Myocyte (in vitro differentiated cells): ENCODE data around the gene ARHGAP28. TPM values are rescaled to one million over a fixed set of nuclear protein-coding genes. Genes with fewer than 3 reads are reported as not detected.

Experiments
- DNase-seq: peaks from one replicate; pipeline ENCODE4 v3.0.0-alpha.2; 2012; ENCODE audit warnings: low read depth
- total RNA-seq: library from RNA; depleted of rRNA; stranded (reverse); fragments of >200 nt; gene quantifications from 2 replicates; pipeline ENCODE4 v1.2.3, GENCODE V29; 2014

The ARHGAP28 gene
- total RNA-seq, 1 donor from 2014 or later: 14.7 TPM

GRCh38 chr18:6732952-6733351 lies 3.4 kb downstream of the ARHGAP28 start:
- DNase-seq: no peak

GRCh38 chr18:6733758-6734157 lies 4.2 kb downstream of the ARHGAP28 start:
- no peak for DNase-seq

- no peak for DNase-seq
Observed at GRCh38 chr18:6734726-6735430, 5.4 kb downstream of the ARHGAP28 start.

- no peak for DNase-seq
Observed at GRCh38 chr18:6737833-6738232, 8.3 kb downstream of the ARHGAP28 start.

- no peak for DNase-seq
Observed at GRCh38 chr18:6738622-6739021, 9.1 kb downstream of the ARHGAP28 start.

- DNase-seq: peak; percentile 93
Observed at GRCh38 chr18:6741232-6741663, 11.7 kb downstream of the ARHGAP28 start.

- DNase-seq: no peak
Observed at GRCh38 chr18:6741786-6742185, 12.3 kb downstream of the ARHGAP28 start.

GRCh38 chr18:6743999-6744398 lies 14.5 kb downstream of the ARHGAP28 start:
- DNase-seq: no peak

- DNase-seq: peak; percentile 49
Observed at GRCh38 chr18:6744816-6745455, 15.4 kb downstream of the ARHGAP28 start.

- peak; percentile 62 for DNase-seq
Observed at GRCh38 chr18:6745504-6746031, 16.1 kb downstream of the ARHGAP28 start.

- DNase-seq: peak; percentile 63
Observed at GRCh38 chr18:6746386-6746960, 17.0 kb downstream of the ARHGAP28 start.

- peak; percentile 93 for DNase-seq
Observed at GRCh38 chr18:6747646-6748045, 18.1 kb downstream of the ARHGAP28 start.

- DNase-seq: peak; percentile 84
Observed at GRCh38 chr18:6748241-6748640, 18.7 kb downstream of the ARHGAP28 start.

GRCh38 chr18:6750411-6750810 lies 20.9 kb downstream of the ARHGAP28 start:
- no peak for DNase-seq

- DNase-seq: no peak
Observed at GRCh38 chr18:6751222-6751621, 21.7 kb downstream of the ARHGAP28 start.

- DNase-seq: peak; percentile 75
Observed at GRCh38 chr18:6752202-6752860, 22.8 kb downstream of the ARHGAP28 start.

GRCh38 chr18:6755107-6755506 lies 25.6 kb downstream of the ARHGAP28 start:
- no peak for DNase-seq

GRCh38 chr18:6757931-6758330 lies 28.4 kb downstream of the ARHGAP28 start:
- DNase-seq: no peak

GRCh38 chr18:6759579-6759978 lies 30.1 kb downstream of the ARHGAP28 start:
- DNase-seq: no peak

GRCh38 chr18:6763524-6763923 lies 34.0 kb downstream of the ARHGAP28 start:
- peak; percentile 41 for DNase-seq

- no peak for DNase-seq
Observed at GRCh38 chr18:6764382-6764781, 34.9 kb downstream of the ARHGAP28 start.

GRCh38 chr18:6773777-6774176 lies 44.3 kb downstream of the ARHGAP28 start:
- DNase-seq: no peak
